CD4-positive, CD25-positive, alpha-beta regulatory T cell (primary cell): Measurements from ENCODE around the gene PARP11. TPM values are rescaled to one million over a fixed set of nuclear protein-coding genes. Genes with fewer than 3 reads are reported as not detected.
"Not testable (repeated sequence)": the region's sequence is repeated elsewhere in the genome, so short reads cannot be mapped to it uniquely, and the experiment has no call there.

Experiments used
- ATAC-seq, 2 donors: fragments of 150-1000 bp; cut with Tn5 transposase; one replicate each; pipeline ENCODE4 v1.10.0; 2021; ENCODE audit warnings: low read depth in 2 of 2, moderate number of reproducible peaks in 2 of 2, moderate library complexity in 1 of 2
- DNase-seq, 3 donors: peaks; one replicate each; pipeline versions ENCODE4 v3.0.0 to v3.0.0-alpha.2; 2012 to 2022; ENCODE audit warnings: mixed read lengths in 1 of 3
- H3K27ac ChIP-seq: one replicate; pipeline ENCODE4 v1.7.0; 2013; ENCODE audit warnings: mild to moderate bottlenecking, low read length; ENCODE audit not compliant: insufficient read depth, poor library complexity, severe bottlenecking
- H3K27me3 ChIP-seq: one replicate; pipeline ENCODE4 v1.7.0; 2013; ENCODE audit warnings: low read length; ENCODE audit not compliant: control insufficient read depth, insufficient read depth
- H3K36me3 ChIP-seq: one replicate; pipeline ENCODE4 v1.7.0; 2013; ENCODE audit warnings: mild to moderate bottlenecking, low read length, moderate library complexity; ENCODE audit not compliant: control insufficient read depth, insufficient read depth
- H3K4me1 ChIP-seq: 2 replicates; pipeline ENCODE4 v1.7.0; 2013; ENCODE audit warnings: mild to moderate bottlenecking, low read length; ENCODE audit not compliant: insufficient read depth, control insufficient read depth, poor library complexity, severe bottlenecking
- H3K4me3 ChIP-seq: one replicate; pipeline ENCODE4 v1.7.0; 2013; ENCODE audit warnings: low read depth, mild to moderate bottlenecking, low read length, moderate library complexity
- H3K9me3 ChIP-seq, 2 experiments: 1 replicate in 1 of 2; 2 replicates in 1 of 2; pipeline ENCODE4 v1.7.0; 2013; ENCODE audit warnings: low read length in 2 of 2, mild to moderate bottlenecking in 1 of 2, moderate library complexity in 1 of 2; ENCODE audit not compliant: control insufficient read depth in 2 of 2
- H3K27ac Mint-ChIP-seq, 3 donors: one replicate each; pipeline ENCODE4 v1.8.0; 2020 to 2022; ENCODE audit warnings: mild to moderate bottlenecking in 3 of 3, mixed read lengths in 3 of 3, moderate library complexity in 2 of 3
- H3K27me3 Mint-ChIP-seq: one replicate; pipeline ENCODE4 v1.8.0; 2022; ENCODE audit warnings: mild to moderate bottlenecking, mixed read lengths
- H3K36me3 Mint-ChIP-seq: one replicate; pipeline ENCODE4 v1.8.0; 2020; ENCODE audit warnings: mixed read lengths
- H3K4me1 Mint-ChIP-seq, 4 donors: one replicate each; pipeline ENCODE4 v1.8.0; 2020 to 2022; ENCODE audit warnings: mixed read lengths in 4 of 4, mild to moderate bottlenecking in 1 of 4
- H3K4me3 Mint-ChIP-seq, 4 donors: one replicate each; pipeline ENCODE4 v1.8.0; 2020 to 2022; ENCODE audit warnings: mild to moderate bottlenecking in 4 of 4, mixed read lengths in 4 of 4, moderate library complexity in 3 of 4
- H3K9me3 Mint-ChIP-seq, 7 donors: one replicate each; pipeline ENCODE4 v1.8.0; 2020 to 2022; ENCODE audit warnings: mixed read lengths in 7 of 7, mild to moderate bottlenecking in 3 of 7, moderate library complexity in 2 of 7
- polyA plus RNA-seq, 4 donors: library from polyadenylated mRNA; unstranded; fragments of 300-500 nt; fragmentation: Illumina TruSeq; gene quantifications; one replicate each; pipeline ENCODE4 v1.2.3, GENCODE V29; 2021
- total RNA-seq: library from RNA; stranded (reverse); gene quantifications from one replicate; pipeline ENCODE4 v1.2.3, GENCODE V29; 2022

Gene PARP11
- total and polyA plus RNA-seq, 5 donors from 2014 or later = 5.2 to 16.1 (median 6.8) TPM

- Histone ChIP-seq H3K27ac (no peak overlapping the region), H3K4me1 (no peaks in the 10 kb centered on the region), H3K9me3 (peaks cover 12 to 13% of the 10 kb centered on the region in 2 experiments), H3K27me3 (no peaks in the 10 kb centered on the region), H3K4me3 (no peak overlapping the region), H3K36me3 (peaks cover 17% of the 10 kb centered on the region)
- H3K4me3 Mint-ChIP-seq = no peak overlapping the region
- no peak for DNase-seq
- no peaks in the 10 kb centered on the region for H3K27me3 Mint-ChIP-seq
- peak overlapping the region in 1 of 3 donors; percentile 23 for H3K27ac Mint-ChIP-seq
- H3K36me3 Mint-ChIP-seq = peaks cover 43% of the 10 kb centered on the region
- peaks cover 13 to 24% (median 15%) of the 10 kb centered on the region in 4 donors for H3K4me1 Mint-ChIP-seq
- H3K9me3 Mint-ChIP-seq = peaks cover 1 to 14% (median 5%) of the 10 kb centered on the region in 7 donors
- ATAC-seq = no peak
Observed at GRCh38 chr12:3863756-3864155, 9.4 kb downstream of the PARP11 start.

- Mint-ChIP-seq H3K36me3 (peaks cover 31% of the 10 kb centered on the region), H3K27ac (no peak overlapping the region), H3K9me3 (peaks cover 0 to 8% (median 5%) of the 10 kb centered on the region in 7 donors), H3K4me1 (peaks cover 24 to 31% (median 29%) of the 10 kb centered on the region in 4 donors), H3K27me3 (no peaks in the 10 kb centered on the region), H3K4me3 (no peak overlapping the region)
- peaks cover 0 to 3% of the 10 kb centered on the region in 2 experiments for H3K9me3 ChIP-seq
- no peak for DNase-seq
- no peak overlapping the region for H3K27ac ChIP-seq
- no peaks in the 10 kb centered on the region for H3K27me3 ChIP-seq
- H3K36me3 ChIP-seq = no peaks in the 10 kb centered on the region
- ATAC-seq = no peak
- no peak overlapping the region for H3K4me3 ChIP-seq
- no peaks in the 10 kb centered on the region for H3K4me1 ChIP-seq
Observed at GRCh38 chr12:3842517-3842916, 30.7 kb downstream of the PARP11 start.

DNA sequence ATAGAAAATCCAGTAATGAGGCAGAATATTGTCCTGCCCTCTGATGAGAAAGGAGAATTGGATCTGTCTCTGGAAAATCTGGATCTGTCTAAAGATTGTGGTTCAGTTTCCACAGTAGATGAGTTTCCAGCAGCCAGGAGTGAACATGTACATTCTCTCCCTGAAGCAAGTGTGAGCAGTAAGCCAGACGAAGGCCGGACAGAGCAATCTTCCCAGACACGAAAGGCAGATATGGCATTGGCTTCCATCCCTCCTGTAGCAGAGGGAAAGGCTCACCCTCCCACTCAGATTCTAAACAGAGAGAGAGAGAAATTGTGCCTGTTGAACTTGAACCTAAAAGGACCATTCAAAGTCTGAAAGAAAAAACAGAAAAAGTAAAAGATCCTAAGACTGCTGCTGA is 31.4 kb downstream of the PARP11 start:
- Histone ChIP-seq H3K4me3 (no peak overlapping the region), H3K27ac (no peak overlapping the region), H3K4me1 (no peaks in the 10 kb centered on the region), H3K36me3 (no peaks in the 10 kb centered on the region), H3K27me3 (no peaks in the 10 kb centered on the region), H3K9me3 (no peaks in the 10 kb centered on the region)
- peaks cover 0 to 3% (median 0%) of the 10 kb centered on the region in 7 donors for H3K9me3 Mint-ChIP-seq
- no peak overlapping the region for H3K4me3 Mint-ChIP-seq
- ATAC-seq = no peak
- H3K27me3 Mint-ChIP-seq = peaks cover under 1% of the 10 kb centered on the region
- H3K4me1 Mint-ChIP-seq = peaks cover 31 to 36% (median 33%) of the 10 kb centered on the region in 4 donors
- DNase-seq = no peak
- peaks cover 34% of the 10 kb centered on the region for H3K36me3 Mint-ChIP-seq
- H3K27ac Mint-ChIP-seq = no peak overlapping the region

- H3K4me1 Mint-ChIP-seq = peaks cover 32 to 44% (median 42%) of the 10 kb centered on the region in 4 donors
- not testable (repeated sequence) for H3K36me3 ChIP-seq, H3K9me3 Mint-ChIP-seq, H3K27ac Mint-ChIP-seq, DNase-seq, H3K27me3 Mint-ChIP-seq, H3K4me1 ChIP-seq, H3K27me3 ChIP-seq, H3K4me3 ChIP-seq, H3K27ac ChIP-seq, ATAC-seq, H3K9me3 ChIP-seq
- peaks cover 39% of the 10 kb centered on the region for H3K36me3 Mint-ChIP-seq
- peak overlapping the region in 1 of 4 donors; percentile 5 for H3K4me3 Mint-ChIP-seq
Observed at GRCh38 chr12:3840833-3841232, 32.4 kb downstream of the PARP11 start.

- not testable (repeated sequence) for ATAC-seq, H3K27me3 Mint-ChIP-seq, DNase-seq, H3K4me1 ChIP-seq, H3K27ac ChIP-seq, H3K27me3 ChIP-seq, H3K36me3 ChIP-seq, H3K9me3 ChIP-seq, H3K27ac Mint-ChIP-seq, H3K4me3 ChIP-seq, H3K9me3 Mint-ChIP-seq
- Mint-ChIP-seq H3K4me1 (peaks cover 36 to 49% (median 48%) of the 10 kb centered on the region in 4 donors), H3K4me3 (peak overlapping the region in 2 of 4 donors; percentile 35 to 68), H3K36me3 (peaks cover 39% of the 10 kb centered on the region)
Observed at GRCh38 chr12:3839745-3840144, 33.5 kb downstream of the PARP11 start.

GRCh38 chr12:3838701-3839548 is 34.3 kb downstream of the PARP11 start:
- not testable (repeated sequence) for H3K9me3 ChIP-seq, H3K36me3 ChIP-seq, H3K4me3 ChIP-seq, H3K27me3 Mint-ChIP-seq, H3K27me3 ChIP-seq, H3K4me1 ChIP-seq, H3K9me3 Mint-ChIP-seq, H3K27ac ChIP-seq
- H3K4me3 Mint-ChIP-seq = peak overlapping the region; percentile 36 to 68 (median 66)
- peaks cover 34% of the 10 kb centered on the region for H3K36me3 Mint-ChIP-seq
- H3K4me1 Mint-ChIP-seq = peaks cover 36 to 49% (median 46%) of the 10 kb centered on the region in 4 donors
- peak overlapping the region in 1 of 3 donors; percentile 26 for H3K27ac Mint-ChIP-seq
- DNase-seq = peak in 1 of 3 donors; percentile 4
- peak; percentile 69 to 71 for ATAC-seq

DNA sequence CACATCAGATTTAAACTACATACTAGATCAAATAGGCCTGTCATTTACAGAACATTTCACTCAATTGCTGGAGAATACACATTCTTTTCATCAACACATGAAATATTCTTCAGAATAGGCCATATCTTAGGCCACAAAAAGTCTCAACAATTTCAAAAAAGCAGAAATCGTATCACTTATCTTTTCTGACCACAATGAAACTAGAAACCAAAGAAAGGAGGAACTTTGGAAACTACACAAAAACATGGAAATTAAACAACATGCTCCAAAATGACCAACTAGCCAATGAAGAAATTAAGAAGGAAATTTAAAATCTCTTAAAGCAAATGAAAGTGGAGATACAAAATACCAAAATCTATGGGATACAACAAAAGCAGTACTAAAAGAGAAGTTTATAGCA is 35.1 kb downstream of the PARP11 start:
- Mint-ChIP-seq H3K36me3 (peaks cover 34% of the 10 kb centered on the region), H3K27ac (peak overlapping the region in 1 of 3 donors; percentile 26), H3K27me3 (peaks cover 4% of the 10 kb centered on the region), H3K9me3 (peaks cover 0 to 2% (median 0%) of the 10 kb centered on the region in 7 donors), H3K4me3 (peak overlapping the region in 3 of 4 donors; percentile 61 to 68 (median 65)), H3K4me1 (peaks cover 30 to 43% (median 41%) of the 10 kb centered on the region in 4 donors)
- Histone ChIP-seq H3K27ac (no peak overlapping the region), H3K4me1 (no peaks in the 10 kb centered on the region), H3K4me3 (no peak overlapping the region), H3K27me3 (no peaks in the 10 kb centered on the region), H3K9me3 (no peaks in the 10 kb centered on the region), H3K36me3 (no peaks in the 10 kb centered on the region)
- no peak for ATAC-seq
- DNase-seq = no peak
